SK-N-MC (cell line): Measurements from ENCODE around the gene CAMK2A.

Source experiments
- EZH2 ChIP-seq: fragments of 200-600 bp; sonication (generic); IDR thresholded peaks from one replicate; pipeline ENCODE4 v1.6.1; 2017; ENCODE audit warnings: antibody characterized with exemption
- FOXP2 ChIP-seq: optimal IDR thresholded peaks from 2 replicates; pipeline ENCODE3; 2011; ENCODE audit warnings: mild to moderate bottlenecking, moderate library complexity; ENCODE audit not compliant: insufficient read depth; ENCODE audit errors: extremely low read length, control extremely low read depth
- POLR2AphosphoS5 ChIP-seq: IDR thresholded peaks from 2 replicates; pipeline ENCODE4 v1.6.1; 2012; ENCODE audit warnings: mild to moderate bottlenecking, low read depth, low read length, borderline replicate concordance

- TF ChIP-seq POLR2AphosphoS5 = no peak
- TF ChIP-seq EZH2 = no peak
- TF ChIP-seq FOXP2 = no peak
These were observed 8.5 kb upstream of the CAMK2A start for GRCh38 chr5:150297934-150298595.
